HL-60 (cell line): ENCODE results near the gene PAK3.

Experiments used
- DNase-seq, 2 experiments: peaks; one replicate each; pipeline ENCODE4 v3.0.0-alpha.2; 2010 to 2020; ENCODE audit warnings: low read depth in 1 of 2, low spot score in 1 of 2
- H3K27ac ChIP-seq: fragments of 250-450 bp; sonication (Bioruptor Pico); replicated peaks from 2 replicates; pipeline ENCODE4 v1.5.1; 2020; ENCODE audit warnings: mild to moderate bottlenecking, moderate library complexity
- H3K27me3 ChIP-seq: fragments of 250-450 bp; sonication (Bioruptor Pico); 2 replicates; pipeline ENCODE4 v1.5.1; 2021; ENCODE audit warnings: mild to moderate bottlenecking, moderate library complexity; ENCODE audit not compliant: insufficient read depth, poor library complexity, severe bottlenecking
- H3K4me3 ChIP-seq: replicated peaks from 2 replicates; pipeline ENCODE4 v1.5.1; 2011; ENCODE audit warnings: mild to moderate bottlenecking, control low read depth, low read length; ENCODE audit not compliant: insufficient read depth
- CTCF ChIP-seq: IDR thresholded peaks from one replicate; pipeline ENCODE4 v1.5.1; 2011; ENCODE audit warnings: low read length, control low read depth, inconsistent platforms; ENCODE audit not compliant: insufficient read depth
- GABPA ChIP-seq: IDR thresholded peaks from 2 replicates; pipeline ENCODE4 v1.6.1; 2012; ENCODE audit warnings: low read depth
- POLR2AphosphoS5 ChIP-seq: IDR thresholded peaks from 2 replicates; pipeline ENCODE4 v1.6.1; 2012; ENCODE audit warnings: low read depth
- REST ChIP-seq: IDR thresholded peaks from 2 replicates; pipeline ENCODE4 v1.6.1; 2012; ENCODE audit warnings: low read depth; ENCODE audit not compliant: insufficient replicate concordance
- SPI1 ChIP-seq: IDR thresholded peaks from 2 replicates; pipeline ENCODE4 v1.6.1; 2012; ENCODE audit warnings: low read depth, mild to moderate bottlenecking, borderline replicate concordance

The PAK3 gene

GRCh38 chrX:111103246-111103645 is 7.3 kb downstream of the PAK3 start:
- no peaks in the 10 kb centered on the region for H3K27me3 ChIP-seq
- TF ChIP-seq CTCF (no peak), GABPA (no peak), POLR2AphosphoS5 (no peak), REST (no peak), SPI1 (no peak)

GRCh38 chrX:111110098-111110775 is 14.2 kb downstream of the PAK3 start:
- Histone ChIP-seq H3K27me3 (no peaks in the 10 kb centered on the region), H3K4me3 (no peak overlapping the region), H3K27ac (no peak overlapping the region)
- DNase-seq = no peak
- no peak for TF ChIP-seq SPI1
- TF ChIP-seq CTCF = no peak
- TF ChIP-seq REST = no peak
- no peak for TF ChIP-seq GABPA
- no peak for TF ChIP-seq POLR2AphosphoS5

More at GRCh38 chrX:111103246-111103645, 7.3 kb downstream of the PAK3 start:
- no peak overlapping the region for H3K4me3 ChIP-seq
- H3K27ac ChIP-seq = no peak overlapping the region
- no peak for DNase-seq

- TF ChIP-seq CTCF (no peak), REST (no peak), SPI1 (no peak), GABPA (no peak), POLR2AphosphoS5 (no peak)
- H3K27ac ChIP-seq = no peak overlapping the region
- no peak for DNase-seq
- no peak overlapping the region for H3K4me3 ChIP-seq
- no peaks in the 10 kb centered on the region for H3K27me3 ChIP-seq
Measured at GRCh38 chrX:111114806-111115205, 18.8 kb downstream of the PAK3 start.
